Adipocyte (in vitro differentiated cells): ENCODE results near the gene URI1.
"Not testable (repeated sequence)": the region's sequence is repeated elsewhere in the genome, so short reads cannot be mapped to it uniquely, and the experiment has no call there.

Experiments used
- DNase-seq: peaks from one replicate; pipeline ENCODE4 v3.0.0-alpha.2; 2015; ENCODE audit warnings: low read depth
- H3K27me3 ChIP-seq: replicated peaks from 2 replicates; pipeline ENCODE4 v1.7.0; 2013; ENCODE audit warnings: mild to moderate bottlenecking, low read length, moderate library complexity; ENCODE audit not compliant: control insufficient read depth, insufficient read depth
- H3K36me3 ChIP-seq: 2 replicates; pipeline ENCODE4 v1.7.0; 2013; ENCODE audit warnings: low read length, mild to moderate bottlenecking, moderate library complexity; ENCODE audit not compliant: control insufficient read depth, insufficient read depth, severe bottlenecking
- H3K4me1 ChIP-seq: 2 replicates; pipeline ENCODE4 v1.7.0; 2013; ENCODE audit warnings: mild to moderate bottlenecking, low read length, moderate library complexity; ENCODE audit not compliant: control insufficient read depth, insufficient read depth
- H3K4me3 ChIP-seq: 2 replicates; pipeline ENCODE4 v1.7.0; 2013; ENCODE audit warnings: mild to moderate bottlenecking, low read length, moderate library complexity
- H3K9ac ChIP-seq: 2 replicates; pipeline ENCODE4 v1.7.0; 2013; ENCODE audit warnings: mild to moderate bottlenecking, low read length, moderate library complexity
- H3K9me3 ChIP-seq: 2 replicates; pipeline ENCODE4 v1.7.0; 2013; ENCODE audit warnings: mild to moderate bottlenecking, low read length, moderate library complexity; ENCODE audit not compliant: control insufficient read depth

URI1 gene

GRCh38 chr19:29941828-29942403 lies at the start of gene URI1:
Gene URI1 (plus strand): TSS chr19:29942239. CDS start chr19:29942548, 309 bp downstream.
- DNase-seq: peak; percentile 97
- Histone ChIP-seq H3K4me1 (peaks cover 36% of the 10 kb centered on the region), H3K9ac (peak within 1 kb of the TSS; percentile 97), H3K4me3 (peak within 1 kb of the TSS; percentile 99), H3K36me3 (no peaks in the 10 kb centered on the region), H3K9me3 (peaks cover 6% of the 10 kb centered on the region), H3K27me3 (no peaks in the 10 kb centered on the region)

- no peak overlapping the region for H3K4me3 ChIP-seq
- H3K9me3 ChIP-seq: no peaks in the 10 kb centered on the region
- H3K9ac ChIP-seq: no peak overlapping the region
- H3K36me3 ChIP-seq: no peaks in the 10 kb centered on the region
- DNase-seq: no peak
- no peaks in the 10 kb centered on the region for H3K4me1 ChIP-seq
- H3K27me3 ChIP-seq: peaks cover 6% of the 10 kb centered on the region
Measured at GRCh38 chr19:29893606-29894284, 48.3 kb upstream of the URI1 start.

DNA sequence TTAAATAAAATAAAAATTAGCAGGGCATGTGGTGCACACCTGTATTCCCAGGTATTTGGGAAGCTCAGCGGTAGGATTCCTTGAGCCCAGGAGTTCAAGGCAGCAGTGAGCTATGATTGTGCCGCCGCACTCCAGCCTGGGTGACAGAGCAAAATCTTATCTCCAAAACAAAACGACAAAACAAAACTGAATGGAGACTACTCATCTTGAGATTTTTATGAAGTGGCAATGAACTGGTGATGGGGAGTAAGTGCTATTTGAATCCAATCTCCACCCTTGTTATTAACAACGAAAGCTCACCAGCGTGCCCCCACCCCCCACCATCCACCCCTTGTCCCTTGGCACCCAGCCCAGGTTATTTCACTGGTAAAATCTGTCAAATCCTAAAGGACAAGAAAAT lies 45.2 kb upstream of the URI1 start:
- no peaks in the 10 kb centered on the region for H3K4me1 ChIP-seq
- no peak overlapping the region for H3K9ac ChIP-seq
- no peaks in the 10 kb centered on the region for H3K36me3 ChIP-seq
- no peak for DNase-seq
- peaks cover 2% of the 10 kb centered on the region for H3K27me3 ChIP-seq
- H3K4me3 ChIP-seq: no peak overlapping the region
- H3K9me3 ChIP-seq: no peaks in the 10 kb centered on the region

- no peaks in the 10 kb centered on the region for H3K4me1 ChIP-seq
- H3K9ac ChIP-seq: no peak overlapping the region
- H3K27me3 ChIP-seq: no peaks in the 10 kb centered on the region
- H3K4me3 ChIP-seq: no peak overlapping the region
- DNase-seq: no peak
- no peaks in the 10 kb centered on the region for H3K9me3 ChIP-seq
- no peaks in the 10 kb centered on the region for H3K36me3 ChIP-seq
Measured at GRCh38 chr19:29897466-29897865, 44.6 kb upstream of the URI1 start.

GRCh38 chr19:29904017-29904416 lies 38.0 kb upstream of the URI1 start:
- Histone ChIP-seq H3K9me3 (peaks cover 8% of the 10 kb centered on the region), H3K4me1 (no peaks in the 10 kb centered on the region), H3K4me3 (no peak overlapping the region), H3K27me3 (no peaks in the 10 kb centered on the region), H3K9ac (no peak overlapping the region), H3K36me3 (no peaks in the 10 kb centered on the region)
- DNase-seq: no peak

GRCh38 chr19:29908963-29909944 lies 32.8 kb upstream of the URI1 start:
- DNase-seq: no peak
- Histone ChIP-seq H3K9me3 (peaks cover 2% of the 10 kb centered on the region), H3K9ac (no peak overlapping the region), H3K4me1 (no peaks in the 10 kb centered on the region), H3K4me3 (peak overlapping the region; percentile 32), H3K27me3 (no peaks in the 10 kb centered on the region), H3K36me3 (no peaks in the 10 kb centered on the region)

DNA sequence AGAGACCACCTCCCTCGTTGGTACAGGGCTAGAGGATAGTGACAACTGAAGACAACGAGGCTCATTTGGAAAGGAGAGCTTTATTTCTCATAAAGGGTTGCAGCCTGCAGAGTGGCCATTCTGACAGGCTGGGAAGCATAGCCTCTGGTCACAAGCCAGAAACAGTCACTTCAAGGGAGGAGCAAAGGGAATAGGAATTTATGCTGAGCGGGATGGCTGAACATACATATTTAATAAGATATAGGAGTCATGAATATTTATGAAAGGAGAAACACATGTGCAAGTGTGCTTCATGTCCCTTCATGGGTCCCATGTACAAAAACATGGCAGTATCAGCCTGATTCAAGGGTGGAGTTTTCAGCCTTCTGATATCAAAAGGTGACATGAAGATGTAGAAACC lies 27.1 kb upstream of the URI1 start:
- H3K9ac ChIP-seq: no peak overlapping the region
- H3K9me3 ChIP-seq: no peaks in the 10 kb centered on the region
- DNase-seq: no peak
- no peaks in the 10 kb centered on the region for H3K4me1 ChIP-seq
- peaks cover 13% of the 10 kb centered on the region for H3K27me3 ChIP-seq
- no peaks in the 10 kb centered on the region for H3K36me3 ChIP-seq
- H3K4me3 ChIP-seq: no peak overlapping the region

GRCh38 chr19:29915832-29916231 lies 26.2 kb upstream of the URI1 start:
- not testable (repeated sequence) for H3K9me3 ChIP-seq, H3K36me3 ChIP-seq, H3K9ac ChIP-seq, H3K4me1 ChIP-seq, H3K4me3 ChIP-seq, DNase-seq
- peaks cover 13% of the 10 kb centered on the region for H3K27me3 ChIP-seq

GRCh38 chr19:29917911-29918310 lies 24.1 kb upstream of the URI1 start:
- no peak overlapping the region for H3K9ac ChIP-seq
- peaks cover 18% of the 10 kb centered on the region for H3K27me3 ChIP-seq
- DNase-seq: no peak
- H3K9me3 ChIP-seq: no peaks in the 10 kb centered on the region
- no peaks in the 10 kb centered on the region for H3K36me3 ChIP-seq
- H3K4me1 ChIP-seq: no peaks in the 10 kb centered on the region
- H3K4me3 ChIP-seq: no peak overlapping the region

- H3K36me3 ChIP-seq: no peaks in the 10 kb centered on the region
- no peak overlapping the region for H3K4me3 ChIP-seq
- DNase-seq: no peak
- H3K9ac ChIP-seq: no peak overlapping the region
- H3K4me1 ChIP-seq: no peaks in the 10 kb centered on the region
- peaks cover 21% of the 10 kb centered on the region for H3K27me3 ChIP-seq
- no peaks in the 10 kb centered on the region for H3K9me3 ChIP-seq
Measured at GRCh38 chr19:29918891-29919290, 23.1 kb upstream of the URI1 start.

DNA sequence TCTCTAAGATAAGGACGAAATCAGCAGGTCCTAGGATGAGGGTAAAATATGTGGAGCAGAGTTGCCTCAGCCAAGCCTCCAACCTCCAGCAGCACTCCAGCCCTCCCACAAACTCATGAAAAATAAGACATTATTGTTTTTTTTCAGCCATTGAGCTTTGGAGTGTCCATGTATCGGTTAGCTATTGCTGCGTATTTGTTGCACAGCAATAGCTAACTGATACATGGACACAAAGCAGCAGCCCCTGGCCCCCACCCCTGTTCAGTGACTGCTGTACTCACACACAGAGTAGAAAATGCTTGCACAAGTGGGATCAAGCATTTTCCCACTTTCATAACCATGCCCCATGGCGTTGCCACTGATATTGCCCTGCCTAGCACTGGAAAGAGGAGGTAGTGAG lies 19.1 kb upstream of the URI1 start:
- DNase-seq: no peak
- Histone ChIP-seq H3K27me3 (peaks cover 30% of the 10 kb centered on the region), H3K9me3 (no peaks in the 10 kb centered on the region), H3K9ac (no peak overlapping the region), H3K4me1 (no peaks in the 10 kb centered on the region), H3K4me3 (no peak overlapping the region), H3K36me3 (no peaks in the 10 kb centered on the region)
